ENCODE data around the gene MDC1.

- TF ChIP-seq CTCF (IDR thresholded peaks at IDR 0.05): no peak
- TF ChIP-seq ZFX (IDR thresholded peaks at IDR 0.05; ENCODE audit: borderline replicate concordance): no peak
Measured at GRCh38 chr6:30725713-30726505, 8.8 kb upstream of the MDC1 start.
